K562 (cell line): Measurements from ENCODE around the gene ATP6V0A1. TPM values are rescaled to one million over a fixed set of nuclear protein-coding genes. Genes with fewer than 3 reads are reported as not detected.
A peak's percentile ranks its signal among the peaks of the same experiment; 100 is the strongest.

Experiments used
- ATAC-seq: fragments of 200-7000 bp; cut with Tn5 transposase; 3 replicates; pipeline ENCODE4 v1.9.1; 2020; ENCODE audit warnings: moderate library complexity
- BruUV-seq: library from RNA; stranded (reverse); fragments of 400-500 nt; replicated peaks from 2 replicates; lab custom pipeline; 2021; lab: Mats Ljungman, UMichigan
- CTCF ChIA-PET: fragments of 300-600 bp; formaldehyde crosslinking; extraction: SDS; loops from one replicate; lab custom pipeline; 2021; ENCODE audit warnings: low intra/inter-chr PET ratio; lab: Yijun Ruan, JAX
- POLR2A ChIA-PET: fragments of 300-600, 350-650 bp; sonication (Branson Sonifier 250); formaldehyde crosslinking; extraction: SDS; loops from one replicate; lab custom pipeline; 2021; ENCODE audit warnings: antibody characterized with exemption, inconsistent platforms; lab: Yijun Ruan, JAX
- DNase-seq, 4 experiments: peaks; one replicate each; pipeline versions ENCODE4 v3.0.0 to v3.0.0-alpha.2; 2011 to 2018; ENCODE audit warnings: low spot score in 3 of 4, mixed read lengths in 3 of 4; ENCODE audit errors: extremely low read depth in 1 of 4
- FAIRE-seq: peaks from 2 replicates; lab custom pipeline; 2011; peaks lifted over from hg19 to GRCh38; lab: Jason Lieb, UNC
- H2AFZ ChIP-seq: 2 replicates; pipeline ENCODE4 v1.6.0; 2011; ENCODE audit warnings: low read depth, low read length, control low read depth, inconsistent platforms
- H3K27ac ChIP-seq: fragments of 200-600 bp; 3 replicates; pipeline ENCODE4 v1.8.0; 2011; ENCODE audit warnings: low read depth, mild to moderate bottlenecking, control low read depth, inconsistent platforms, low read length, moderate library complexity, mixed read lengths; ENCODE audit errors: extremely low read depth
- H3K27me3 ChIP-seq, 2 experiments: fragments of 300-600 bp in 1 of 2; 2 replicates in 1 of 2; 3 replicates in 1 of 2; pipeline versions ENCODE4 v1.6.0 to v1.8.0; 2011; ENCODE audit warnings: inconsistent platforms in 2 of 2, low read length in 2 of 2, mild to moderate bottlenecking in 1 of 2, mixed read lengths in 1 of 2, moderate library complexity in 1 of 2; ENCODE audit not compliant: control insufficient read depth in 2 of 2, insufficient read depth in 2 of 2
- H3K36me3 ChIP-seq: fragments of 300-600 bp; 3 replicates; pipeline ENCODE4 v1.8.0; 2011; ENCODE audit warnings: mild to moderate bottlenecking, low read length, inconsistent platforms; ENCODE audit not compliant: control insufficient read depth, insufficient read depth
- H3K4me1 ChIP-seq, 2 experiments: fragments of 200-600 bp in 1 of 2; replicated peaks in 1 of 2; 2 replicates in 1 of 2; 3 replicates in 1 of 2; pipeline versions ENCODE4 v1.5.1 to v1.8.0; 2011; ENCODE audit warnings: inconsistent platforms in 2 of 2, low read length in 2 of 2, mild to moderate bottlenecking in 1 of 2, mixed read lengths in 1 of 2, moderate library complexity in 1 of 2; ENCODE audit not compliant: control insufficient read depth in 2 of 2, insufficient read depth in 2 of 2
- H3K4me2 ChIP-seq: 2 replicates; pipeline ENCODE4 v1.6.1; 2011; ENCODE audit warnings: low read length, control low read depth, inconsistent platforms, mixed read lengths; ENCODE audit not compliant: insufficient read depth
- H3K4me3 ChIP-seq: fragments of 200-600 bp; sonication (generic), shearing (Covaris generic); 2 replicates; pipeline ENCODE4 v1.5.1; 2016; ENCODE audit warnings: control low read depth, inconsistent platforms
- H3K79me2 ChIP-seq: fragments of 200-600 bp; 3 replicates; pipeline ENCODE4 v1.8.0; 2011; ENCODE audit warnings: low read length, inconsistent platforms; ENCODE audit not compliant: control insufficient read depth, insufficient read depth
- H3K9ac ChIP-seq, 2 experiments: 2 replicates each; pipeline versions ENCODE4 v1.6.0 to v1.6.1; 2011; ENCODE audit warnings: low read depth in 2 of 2, low read length in 2 of 2, control low read depth in 1 of 2, inconsistent platforms in 1 of 2, mild to moderate bottlenecking in 1 of 2, mixed read lengths in 1 of 2; ENCODE audit not compliant: insufficient read depth in 1 of 2
- H3K9me1 ChIP-seq: one replicate; pipeline ENCODE4 v1.6.0; 2011; ENCODE audit warnings: inconsistent platforms, mild to moderate bottlenecking, low read length, moderate library complexity; ENCODE audit not compliant: control insufficient read depth, insufficient read depth
- H3K9me3 ChIP-seq: replicated peaks from 2 replicates; pipeline ENCODE4 v1.5.1; 2011; ENCODE audit warnings: low read depth, low read length, inconsistent platforms; ENCODE audit not compliant: control insufficient read depth, insufficient read depth
- H4K20me1 ChIP-seq: replicated peaks from 2 replicates; pipeline ENCODE4 v1.6.1; 2011; ENCODE audit warnings: low read length, inconsistent platforms, mixed read lengths; ENCODE audit not compliant: control insufficient read depth, insufficient read depth
- BDP1 ChIP-seq: IDR thresholded peaks from 3 replicates; pipeline ENCODE4 v1.6.1; 2011; ENCODE audit not compliant: insufficient read length, insufficient read depth
- MTA1 ChIP-seq: fragments of 450-650 bp; IDR thresholded peaks from 2 replicates; pipeline ENCODE4 v1.6.1; 2017; ENCODE audit warnings: borderline replicate concordance
- NR1H2 ChIP-seq: sonication (generic); formaldehyde crosslinking; IDR thresholded peaks from 2 replicates; pipeline ENCODE4 v1.4.0; 2020; ENCODE audit warnings: mild to moderate bottlenecking, missing genetic modification reagents
- PHB2 ChIP-seq: fragments of 450-650 bp; IDR thresholded peaks from 2 replicates; pipeline ENCODE4 v1.6.1; 2017; ENCODE audit warnings: low read depth
- PHTF2 ChIP-seq: fragments of 250-450 bp; sonication (Bioruptor Pico); IDR thresholded peaks from 2 replicates; pipeline ENCODE4 v1.5.0; 2021; ENCODE audit warnings: mild to moderate bottlenecking
- STAT5B ChIP-seq: fragments of 250-450 bp; sonication (Bioruptor Pico); IDR thresholded peaks from 2 replicates; pipeline ENCODE4 v1.8.0; 2021; ENCODE audit warnings: mild to moderate bottlenecking, inconsistent platforms
- TEAD2 ChIP-seq: fragments of 450-650 bp; IDR thresholded peaks from 2 replicates; pipeline ENCODE4 v1.6.1; 2016; ENCODE audit warnings: missing genetic modification characterization, control low read depth, missing compliant biosample characterization
- XRCC3 ChIP-seq: fragments of 450-650 bp; IDR thresholded peaks from 2 replicates; pipeline ENCODE4 v1.6.1; 2017; ENCODE audit warnings: mild to moderate bottlenecking, moderate library complexity
- ZNF263 ChIP-seq: sonication (generic); formaldehyde crosslinking; IDR thresholded peaks from 2 replicates; pipeline ENCODE4 v1.8.0; 2022; ENCODE audit warnings: mild to moderate bottlenecking, missing genetic modification reagents, borderline replicate concordance
- ZNF347 ChIP-seq: fragments of 450-650 bp; formaldehyde crosslinking; IDR thresholded peaks from 2 replicates; pipeline ENCODE4 v1.4.0; 2020; ENCODE audit warnings: low read depth, mild to moderate bottlenecking, moderate library complexity
- ZNF717 ChIP-seq: fragments of 250-450 bp; sonication (Bioruptor Pico); IDR thresholded peaks from 2 replicates; pipeline ENCODE4 v1.5.0; 2021
- ZSCAN29 ChIP-seq: fragments of 450-650 bp; IDR thresholded peaks from 2 replicates; pipeline ENCODE4 v1.6.1; 2017
- WGBS: fragments of 100-300 bp; shearing (Covaris generic); methylation state at CpG from one replicate; pipeline ENCODE4 v1.1.6; 2016; ENCODE audit warnings: low coverage, mixed read lengths; ENCODE audit not compliant: insufficient coverage; ENCODE audit errors: missing lambda C conversion rate; 5-methylcytosine and 5-hydroxymethylcytosine counted together
- in situ Hi-C: fragments of 300-500 bp; cut with MboI; formaldehyde crosslinking; loops from 4 replicates; pipeline ENCODE4 v1.15.0; 2018; ENCODE audit warnings: inconsistent platforms, mixed read lengths
- intact Hi-C: fragments of 100-400 bp; cut with micrococcal nuclease; formaldehyde crosslinking; loops from 2 replicates; pipeline ENCODE4 v1.14.2; 2022
- polyA plus RNA-seq, 8 experiments: library from polyadenylated mRNA; depleted of rRNA in 4 of 8; stranded (reverse) in 5 of 8; unstranded in 3 of 8; fragments of >200 nt; fragmentation: Nextera tagmentation in 2 of 8; fragmentation: Illumina TruSeq in 1 of 8; extraction: Ambion mirVana in 2 of 8; extraction: Trizol in 1 of 8; gene quantifications; 2 replicates each; pipeline versions ENCODE4 v1.2.1 to v1.2.3, GENCODE V29; 2011 to 2014; ENCODE audit warnings: inconsistent platforms in 1 of 8, missing spikeins in 1 of 8
- total RNA-seq, 7 experiments: library from RNA; depleted of rRNA in 6 of 7; stranded (reverse); fragments of >200 nt in 6 of 7; fragmentation: Illumina TruSeq in 2 of 7; extraction: Trizol in 2 of 7; gene quantifications; 2 replicates each; pipeline versions ENCODE4 v1.2.1 to v1.2.3, GENCODE V29; 2011 to 2021; ENCODE audit warnings: low replicate concordance in 1 of 7
- TF ChIP-seq, protein P1 (sequence below): IDR thresholded peaks from 2 replicates; pipeline ENCODE4 v1.6.1; 2012; ENCODE audit warnings: low read depth, low read length, improper control_type of control experiment, borderline replicate concordance
- TF ChIP-seq, protein P2 (sequence below), 2 experiments: IDR thresholded peaks; 2 replicates each; pipeline ENCODE4 v1.6.1; 2012; ENCODE audit warnings: improper control_type of control experiment in 2 of 2, low read depth in 2 of 2, low read length in 2 of 2, borderline replicate concordance in 1 of 2
- TF ChIP-seq, protein P3 (sequence below): fragments of 450-650 bp; formaldehyde crosslinking; IDR thresholded peaks from 2 replicates; pipeline ENCODE4 v1.4.0; 2022; ENCODE audit warnings: missing genetic modification characterization
- TF ChIP-seq, protein P4 (sequence below), 2 experiments: IDR thresholded peaks; 2 replicates each; pipeline ENCODE4 v1.6.1; 2011; ENCODE audit warnings: borderline replicate concordance in 1 of 2, control low read depth in 1 of 2, low read depth in 1 of 2, low read length in 1 of 2, mild to moderate bottlenecking in 1 of 2, mixed read lengths in 1 of 2, moderate library complexity in 1 of 2; ENCODE audit not compliant: insufficient read depth in 1 of 2, insufficient read length in 1 of 2, poor library complexity in 1 of 2, severe bottlenecking in 1 of 2; ENCODE audit errors: extremely low read depth in 1 of 2

Gene ATP6V0A1
- total and polyA plus RNA-seq, 9 of the 15 experiments (the other 6 are each of a cell fraction or from before 2014, with no cell fraction given): 11.8 to 158 (median 75.5) TPM

DNA sequence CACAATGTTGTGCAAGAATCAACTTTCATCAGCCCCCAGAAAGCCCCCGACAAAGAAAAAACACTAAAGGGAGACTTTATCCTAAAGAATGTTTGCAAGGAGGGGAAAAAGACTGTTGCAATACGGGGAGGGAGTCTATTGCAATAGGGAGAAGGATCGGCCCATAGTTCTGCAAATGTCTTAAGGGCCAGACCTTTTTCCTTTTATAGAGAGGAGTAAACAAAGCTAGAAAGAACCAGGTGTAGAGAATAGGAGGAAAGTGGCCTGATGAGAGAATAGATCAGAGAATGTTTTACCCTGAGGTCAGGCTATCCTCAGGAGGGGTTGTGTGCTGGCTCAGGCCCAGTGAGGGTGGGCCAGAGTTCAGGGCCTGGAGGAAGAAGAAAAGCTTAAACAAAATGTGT, 26.9 kb upstream of the ATP6V0A1 start:
- 58% methylated on average over 3 of the region's 3 CpGs for WGBS
- no TSS peak for BruUV-seq
- H3K36me3 ChIP-seq: no peaks in the 10 kb centered on the region
- FAIRE-seq: no peak
- TF ChIP-seq, protein P1, sequence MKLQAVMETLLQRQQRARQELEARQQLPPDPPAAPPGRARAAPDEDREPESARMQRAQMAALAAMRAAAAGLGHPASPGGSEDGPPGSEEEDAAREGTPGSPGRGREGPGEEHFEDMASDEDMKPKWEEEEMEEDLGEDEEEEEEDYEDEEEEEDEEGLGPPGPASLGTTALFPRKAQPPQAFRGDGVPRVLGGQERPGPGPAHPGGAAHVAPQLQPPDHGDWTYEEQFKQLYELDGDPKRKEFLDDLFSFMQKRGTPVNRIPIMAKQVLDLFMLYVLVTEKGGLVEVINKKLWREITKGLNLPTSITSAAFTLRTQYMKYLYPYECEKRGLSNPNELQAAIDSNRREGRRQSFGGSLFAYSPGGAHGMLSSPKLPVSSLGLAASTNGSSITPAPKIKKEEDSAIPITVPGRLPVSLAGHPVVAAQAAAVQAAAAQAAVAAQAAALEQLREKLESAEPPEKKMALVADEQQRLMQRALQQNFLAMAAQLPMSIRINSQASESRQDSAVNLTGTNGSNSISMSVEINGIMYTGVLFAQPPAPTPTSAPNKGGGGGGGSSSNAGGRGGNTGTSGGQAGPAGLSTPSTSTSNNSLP: no peak
- no peak for TF ChIP-seq XRCC3
- TF ChIP-seq PHB2: no peak
- no peak for TF ChIP-seq BDP1
- TF ChIP-seq ZSCAN29: no peak
- no peak for TF ChIP-seq NR1H2
- no peak for TF ChIP-seq ZNF717 (CRISPR knock-in tag)
- TF ChIP-seq, protein P2, sequence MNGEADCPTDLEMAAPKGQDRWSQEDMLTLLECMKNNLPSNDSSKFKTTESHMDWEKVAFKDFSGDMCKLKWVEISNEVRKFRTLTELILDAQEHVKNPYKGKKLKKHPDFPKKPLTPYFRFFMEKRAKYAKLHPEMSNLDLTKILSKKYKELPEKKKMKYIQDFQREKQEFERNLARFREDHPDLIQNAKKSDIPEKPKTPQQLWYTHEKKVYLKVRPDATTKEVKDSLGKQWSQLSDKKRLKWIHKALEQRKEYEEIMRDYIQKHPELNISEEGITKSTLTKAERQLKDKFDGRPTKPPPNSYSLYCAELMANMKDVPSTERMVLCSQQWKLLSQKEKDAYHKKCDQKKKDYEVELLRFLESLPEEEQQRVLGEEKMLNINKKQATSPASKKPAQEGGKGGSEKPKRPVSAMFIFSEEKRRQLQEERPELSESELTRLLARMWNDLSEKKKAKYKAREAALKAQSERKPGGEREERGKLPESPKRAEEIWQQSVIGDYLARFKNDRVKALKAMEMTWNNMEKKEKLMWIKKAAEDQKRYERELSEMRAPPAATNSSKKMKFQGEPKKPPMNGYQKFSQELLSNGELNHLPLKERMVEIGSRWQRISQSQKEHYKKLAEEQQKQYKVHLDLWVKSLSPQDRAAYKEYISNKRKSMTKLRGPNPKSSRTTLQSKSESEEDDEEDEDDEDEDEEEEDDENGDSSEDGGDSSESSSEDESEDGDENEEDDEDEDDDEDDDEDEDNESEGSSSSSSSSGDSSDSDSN (IDR thresholded peaks at IDR 0.05; ENCODE audit: borderline replicate concordance in 1 of 2, low read depth in 2 of 2, low read length in 2 of 2): no peak
- TF ChIP-seq STAT5B: no peak
- no peak for TF ChIP-seq MTA1
- TF ChIP-seq TEAD2 (tag): no peak
- TF ChIP-seq, protein P3, sequence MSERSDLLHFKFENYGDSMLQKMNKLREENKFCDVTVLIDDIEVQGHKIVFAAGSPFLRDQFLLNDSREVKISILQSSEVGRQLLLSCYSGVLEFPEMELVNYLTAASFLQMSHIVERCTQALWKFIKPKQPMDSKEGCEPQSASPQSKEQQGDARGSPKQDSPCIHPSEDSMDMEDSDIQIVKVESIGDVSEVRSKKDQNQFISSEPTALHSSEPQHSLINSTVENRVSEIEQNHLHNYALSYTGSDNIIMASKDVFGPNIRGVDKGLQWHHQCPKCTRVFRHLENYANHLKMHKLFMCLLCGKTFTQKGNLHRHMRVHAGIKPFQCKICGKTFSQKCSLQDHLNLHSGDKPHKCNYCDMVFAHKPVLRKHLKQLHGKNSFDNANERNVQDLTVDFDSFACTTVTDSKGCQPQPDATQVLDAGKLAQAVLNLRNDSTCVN (CRISPR knock-in tag): no peak
- no peak for TF ChIP-seq ZNF263 (CRISPR knock-in tag)
- TF ChIP-seq PHTF2: no peak
- no peak for TF ChIP-seq ZNF347 (CRISPR knock-in tag)
- TF ChIP-seq, protein P4, sequence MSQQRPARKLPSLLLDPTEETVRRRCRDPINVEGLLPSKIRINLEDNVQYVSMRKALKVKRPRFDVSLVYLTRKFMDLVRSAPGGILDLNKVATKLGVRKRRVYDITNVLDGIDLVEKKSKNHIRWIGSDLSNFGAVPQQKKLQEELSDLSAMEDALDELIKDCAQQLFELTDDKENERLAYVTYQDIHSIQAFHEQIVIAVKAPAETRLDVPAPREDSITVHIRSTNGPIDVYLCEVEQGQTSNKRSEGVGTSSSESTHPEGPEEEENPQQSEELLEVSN (IDR thresholded peaks at IDR 0.05; ENCODE audit: borderline replicate concordance in 1 of 2, extremely low read depth in 1 of 2, insufficient read depth in 1 of 2, insufficient read length in 1 of 2, low read depth in 1 of 2, low read length in 1 of 2, poor library complexity in 1 of 2, severe bottlenecking in 1 of 2): no peak
- TF ChIP-seq, all 486 proteins: peak for 0
- in situ Hi-C loops: no loop called here
- Histone ChIP-seq H2AFZ (0 out of 2 replicates have a peak overlapping the region, but pooled peaks have one; percentile 23), H3K9me3 (no peaks in the 10 kb centered on the region), H3K9me1 (no peaks in the 10 kb centered on the region), H3K4me3 (no peak overlapping the region), H3K79me2 (no peaks in the 10 kb centered on the region), H3K9ac (no peak overlapping the region), H3K4me1 (peaks cover 5 to 10% of the 10 kb centered on the region in 2 experiments; a peak in 3 of 5 replicates), H4K20me1 (no peaks in the 10 kb centered on the region), H3K27me3 (no peaks in the 10 kb centered on the region), H3K4me2 (no peak overlapping the region), H3K27ac (no peak overlapping the region)
- intact Hi-C loops: no loop called here
- ATAC-seq (no peak), DNase-seq (no peak)
- POLR2A ChIA-PET: interaction anchor here (1.2 kb wide), 1 partner anchor 9 kb away, joined by 5 read pairs; the partner anchor contains the start of gene CAVIN1
- CTCF ChIA-PET: no interaction called here
